OCI-LY3 (cell line): ENCODE data around the gene FLG.
"Not testable (repeated sequence)": the region's sequence is repeated elsewhere in the genome, so short reads cannot be mapped to it uniquely, and the experiment has no call there.

ENCODE experiments used
- H2AFZ ChIP-seq: fragments of 200-600, 300-600 bp; shearing (Covaris generic); 2 replicates; pipeline ENCODE4 v1.6.0; 2014; ENCODE audit warnings: antibody characterized with exemption, low read depth, low read length
- H3K27ac ChIP-seq: fragments of 200-600, 300-600 bp; sonication (generic); 2 replicates; pipeline ENCODE4 v1.5.1; 2014; ENCODE audit warnings: mild to moderate bottlenecking, low read length, moderate library complexity, mixed read lengths
- H3K27me3 ChIP-seq: fragments of 200-600, 300-600 bp; sonication (generic); 2 replicates; pipeline ENCODE4 v1.6.1; 2014; ENCODE audit warnings: low read depth, low read length, mixed read lengths
- H3K36me3 ChIP-seq: fragments of 200-600, 300-600 bp; sonication (generic); replicated peaks from 2 replicates; pipeline ENCODE3; 2014; ENCODE audit warnings: low read depth, low read length, mixed read lengths
- H3K4me1 ChIP-seq: fragments of 300-600, 200-600 bp; sonication (generic); 2 replicates; pipeline ENCODE4 v1.6.1; 2014; ENCODE audit warnings: low read length, mixed read lengths
- H3K4me2 ChIP-seq: fragments of 200-600, 300-600 bp; sonication (generic); 2 replicates; pipeline ENCODE4 v1.6.1; 2014; ENCODE audit warnings: low read length, mixed read lengths
- H3K4me3 ChIP-seq: fragments of 300-600, 200-600 bp; sonication (generic); 2 replicates; pipeline ENCODE4 v1.5.1; 2014; ENCODE audit warnings: antibody characterized with exemption, mild to moderate bottlenecking, low read length, moderate library complexity
- H3K79me2 ChIP-seq: fragments of 300-600, 200-600 bp; shearing (Covaris generic); 2 replicates; pipeline ENCODE4 v1.6.1; 2014; ENCODE audit warnings: mild to moderate bottlenecking, low read length, mixed read lengths
- H3K9ac ChIP-seq: fragments of 300-600, 200-600 bp; shearing (Covaris generic); 2 replicates; pipeline ENCODE4 v1.6.0; 2014; ENCODE audit warnings: mild to moderate bottlenecking, low read length, moderate library complexity
- H3K9me3 ChIP-seq: fragments of 200-600, 300-600 bp; shearing (Covaris generic); 2 replicates; pipeline ENCODE4 v1.6.1; 2014; ENCODE audit warnings: low read length, mixed read lengths; ENCODE audit not compliant: insufficient read depth
- H4K20me1 ChIP-seq: fragments of 200-600, 300-600 bp; sonication (generic); 2 replicates; pipeline ENCODE4 v1.6.1; 2016; ENCODE audit warnings: low read length, mixed read lengths; ENCODE audit not compliant: insufficient read depth
- CTCF ChIP-seq: fragments of 200-600, 300-600 bp; sonication (generic); IDR thresholded peaks from 2 replicates; pipeline ENCODE4 v1.5.1; 2014; ENCODE audit warnings: antibody characterized with exemption, low read length, low read depth
- EZH2phosphoT487 ChIP-seq: fragments of 200-600 bp; shearing (Covaris generic); IDR thresholded peaks from 2 replicates; pipeline ENCODE4 v1.6.1; 2018; ENCODE audit warnings: antibody characterized with exemption, mixed run types, low read depth

The FLG gene

GRCh38 chr1:152328801-152329391 lies 3.9 kb upstream of the FLG start:
- Histone ChIP-seq H3K27ac (no peak overlapping the region), H3K36me3 (no peaks in the 10 kb centered on the region), H3K4me2 (no peak overlapping the region), H3K27me3 (peaks cover 13% of the 10 kb centered on the region; the same call in 1 of the 2 replicates), H3K79me2 (no peaks in the 10 kb centered on the region), H2AFZ (no peak overlapping the region), H3K4me3 (no peak overlapping the region), H3K9ac (no peak overlapping the region), H4K20me1 (no peaks in the 10 kb centered on the region), H3K9me3 (no peaks in the 10 kb centered on the region), H3K4me1 (no peaks in the 10 kb centered on the region)
- no peak for TF ChIP-seq CTCF
- TF ChIP-seq EZH2phosphoT487: no peak

GRCh38 chr1:152313970-152314369 lies 11.1 kb downstream of the FLG start:
- H4K20me1 ChIP-seq: no peaks in the 10 kb centered on the region
- H3K9ac ChIP-seq: no peak overlapping the region
- H3K36me3 ChIP-seq: no peaks in the 10 kb centered on the region
- no peak overlapping the region for H3K27ac ChIP-seq
- no peak overlapping the region for H2AFZ ChIP-seq
- TF ChIP-seq CTCF: no peak
- TF ChIP-seq EZH2phosphoT487: no peak
- no peak overlapping the region for H3K4me3 ChIP-seq
- no peaks in the 10 kb centered on the region for H3K79me2 ChIP-seq
- no peaks in the 10 kb centered on the region for H3K4me1 ChIP-seq
- H3K9me3 ChIP-seq: no peaks in the 10 kb centered on the region
- H3K27me3 ChIP-seq: peaks cover 17% of the 10 kb centered on the region; the same call in 1 of the 2 replicates
- no peak overlapping the region for H3K4me2 ChIP-seq

- no peak overlapping the region for H3K4me3 ChIP-seq
- H3K9ac ChIP-seq: no peak overlapping the region
- H3K79me2 ChIP-seq: no peaks in the 10 kb centered on the region
- H3K36me3 ChIP-seq: no peaks in the 10 kb centered on the region
- H3K9me3 ChIP-seq: no peaks in the 10 kb centered on the region
- H2AFZ ChIP-seq: no peak overlapping the region
- H3K27ac ChIP-seq: no peak overlapping the region
- H4K20me1 ChIP-seq: no peaks in the 10 kb centered on the region
- H3K4me1 ChIP-seq: no peaks in the 10 kb centered on the region
- no peak for TF ChIP-seq CTCF
- TF ChIP-seq EZH2phosphoT487: no peak
- H3K4me2 ChIP-seq: no peak overlapping the region
- H3K27me3 ChIP-seq: peaks cover 14% of the 10 kb centered on the region; the same call in 1 of the 2 replicates
These were observed 11.7 kb downstream of the FLG start for GRCh38 chr1:152313319-152313801.

GRCh38 chr1:152312169-152312568 lies 12.9 kb downstream of the FLG start:
- not testable (repeated sequence) for H3K27ac ChIP-seq, H3K4me1 ChIP-seq, H3K4me2 ChIP-seq, H3K4me3 ChIP-seq, H3K36me3 ChIP-seq, H3K9me3 ChIP-seq, H3K27me3 ChIP-seq, H3K79me2 ChIP-seq, H3K9ac ChIP-seq, H2AFZ ChIP-seq, H4K20me1 ChIP-seq
